Measurements from ENCODE around the gene ACTMAP.

ACTMAP gene

DNA sequence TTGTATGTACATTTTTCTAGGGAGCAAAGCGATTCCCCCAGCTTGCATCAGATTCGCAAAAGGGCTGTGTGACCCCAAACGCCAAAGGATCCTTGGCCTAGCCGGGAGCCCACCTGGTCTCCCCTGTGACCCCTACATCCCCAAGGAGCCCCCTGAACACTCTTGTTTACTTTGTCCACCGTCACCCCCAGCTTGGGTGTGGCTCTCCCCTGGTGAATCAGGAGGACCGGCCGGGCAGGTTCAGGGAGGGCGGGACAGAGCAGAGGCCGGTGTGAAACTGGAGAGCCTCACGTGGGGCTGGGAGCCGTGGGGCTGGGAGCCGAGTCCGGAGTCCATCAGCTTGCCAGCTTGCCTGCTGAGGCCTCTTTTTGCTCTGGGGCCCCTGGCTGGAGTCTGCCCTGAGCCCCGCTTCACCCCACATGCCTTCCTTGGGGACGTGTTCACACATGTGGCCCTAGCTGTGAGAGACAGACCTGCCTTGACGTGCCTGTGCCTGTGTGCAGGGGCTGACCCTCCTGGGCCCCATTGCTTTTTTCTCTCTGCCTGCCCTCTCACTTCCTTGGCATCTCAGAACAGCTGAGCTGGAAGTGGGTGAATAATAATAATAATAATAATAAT, 31.4 kb downstream of the ACTMAP start (continued):
- TF ChIP-seq, protein P1, sequence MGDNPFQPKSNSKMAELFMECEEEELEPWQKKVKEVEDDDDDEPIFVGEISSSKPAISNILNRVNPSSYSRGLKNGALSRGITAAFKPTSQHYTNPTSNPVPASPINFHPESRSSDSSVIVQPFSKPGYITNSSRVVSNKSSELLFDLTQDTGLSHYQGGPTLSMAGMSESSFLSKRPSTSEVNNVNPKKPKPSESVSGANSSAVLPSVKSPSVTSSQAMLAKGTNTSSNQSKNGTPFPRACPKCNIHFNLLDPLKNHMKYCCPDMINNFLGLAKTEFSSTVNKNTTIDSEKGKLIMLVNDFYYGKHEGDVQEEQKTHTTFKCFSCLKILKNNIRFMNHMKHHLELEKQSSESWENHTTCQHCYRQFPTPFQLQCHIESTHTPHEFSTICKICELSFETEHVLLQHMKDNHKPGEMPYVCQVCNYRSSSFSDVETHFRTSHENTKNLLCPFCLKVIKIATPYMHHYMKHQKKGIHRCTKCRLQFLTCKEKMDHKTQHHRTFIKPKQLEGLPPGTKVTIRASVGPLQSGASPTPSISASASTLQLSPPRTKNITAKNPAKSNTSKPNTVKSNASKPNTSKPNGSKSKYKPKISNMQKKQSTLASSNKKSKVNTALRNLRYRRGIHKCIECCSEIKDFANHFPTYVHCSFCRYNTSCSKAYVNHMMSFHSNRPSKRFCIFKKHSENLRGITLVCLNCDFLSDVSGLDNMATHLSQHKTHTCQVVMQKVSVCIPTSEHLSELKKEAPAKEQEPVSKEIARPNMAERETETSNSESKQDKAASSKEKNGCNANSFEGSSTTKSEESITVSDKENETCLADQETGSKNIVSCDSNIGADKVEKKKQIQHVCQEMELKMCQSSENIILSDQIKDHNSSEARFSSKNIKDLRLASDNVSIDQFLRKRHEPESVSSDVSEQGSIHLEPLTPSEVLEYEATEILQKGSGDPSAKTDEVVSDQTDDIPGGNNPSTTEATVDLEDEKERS (tag by site-specific recombination; IDR thresholded peaks at IDR 0.05) = peak; percentile 50; the same call in 1 of the 2 replicates
- TF ChIP-seq, protein P2, sequence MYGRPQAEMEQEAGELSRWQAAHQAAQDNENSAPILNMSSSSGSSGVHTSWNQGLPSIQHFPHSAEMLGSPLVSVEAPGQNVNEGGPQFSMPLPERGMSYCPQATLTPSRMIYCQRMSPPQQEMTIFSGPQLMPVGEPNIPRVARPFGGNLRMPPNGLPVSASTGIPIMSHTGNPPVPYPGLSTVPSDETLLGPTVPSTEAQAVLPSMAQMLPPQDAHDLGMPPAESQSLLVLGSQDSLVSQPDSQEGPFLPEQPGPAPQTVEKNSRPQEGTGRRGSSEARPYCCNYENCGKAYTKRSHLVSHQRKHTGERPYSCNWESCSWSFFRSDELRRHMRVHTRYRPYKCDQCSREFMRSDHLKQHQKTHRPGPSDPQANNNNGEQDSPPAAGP (tag by site-specific recombination; IDR thresholded peaks at IDR 0.05) = peak; percentile 84; the same call in 1 of the 2 replicates
- TF ChIP-seq ZNF654 (tag by site-specific recombination; IDR thresholded peaks at IDR 0.05; ENCODE audit: low read depth) = no peak
- no peak for TF ChIP-seq ZNF473 (tag by site-specific recombination; IDR thresholded peaks at IDR 0.05)
- no peak for TF ChIP-seq RBAK (tag by site-specific recombination; IDR thresholded peaks at IDR 0.05)
- 0 out of 2 replicates have a peak, but pooled peaks have one; percentile 9 for TF ChIP-seq ZBTB8A (tag by site-specific recombination; IDR thresholded peaks at IDR 0.05)
- 0 out of 2 replicates have a peak, but pooled peaks have one; percentile 8 for TF ChIP-seq ZNF777 (tag by site-specific recombination; IDR thresholded peaks at IDR 0.05; ENCODE audit: borderline replicate concordance)
- no peak for TF ChIP-seq ZNF221 (tag by site-specific recombination; IDR thresholded peaks at IDR 0.05; ENCODE audit: borderline replicate concordance)
- TF ChIP-seq EGR2 (tag by site-specific recombination; IDR thresholded peaks at IDR 0.05; ENCODE audit: low read depth) = no peak

DNA sequence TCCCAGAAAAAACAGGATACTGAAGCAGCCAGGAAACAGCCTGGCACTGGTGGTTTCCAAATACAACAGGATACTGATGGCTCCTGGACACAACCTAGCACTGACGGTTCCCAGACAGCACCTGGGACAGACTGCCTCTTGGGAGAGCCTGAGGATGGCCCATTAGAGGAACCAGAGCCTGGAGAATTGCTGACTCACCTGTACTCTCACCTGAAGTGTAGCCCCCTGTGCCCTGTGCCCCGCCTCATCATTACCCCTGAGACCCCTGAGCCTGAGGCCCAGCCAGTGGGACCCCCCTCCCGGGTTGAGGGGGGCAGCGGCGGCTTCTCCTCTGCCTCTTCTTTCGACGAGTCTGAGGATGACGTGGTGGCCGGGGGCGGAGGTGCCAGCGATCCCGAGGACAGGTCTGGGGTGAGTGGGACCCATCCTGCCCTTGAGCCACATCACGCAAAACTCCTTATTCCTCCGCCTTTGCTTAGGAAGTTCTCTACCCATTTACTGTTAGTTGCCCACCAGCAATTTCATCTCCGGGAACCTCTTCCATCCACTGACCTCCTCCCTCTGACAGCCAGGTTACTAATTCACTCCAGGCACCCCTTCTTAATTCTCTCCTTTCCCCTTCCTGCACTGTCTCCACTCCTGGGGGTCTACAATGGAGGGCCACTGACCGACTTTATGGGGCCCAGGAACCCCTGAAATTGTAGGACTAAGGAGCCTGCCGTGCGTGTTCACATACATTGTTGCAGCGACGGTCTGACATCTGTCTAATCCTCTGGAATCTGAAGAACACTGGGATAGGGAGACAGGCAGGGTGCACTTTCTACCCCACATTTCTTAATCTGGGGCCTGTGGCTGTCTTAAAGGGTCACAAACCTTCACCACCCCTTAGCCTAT, 32.1 kb downstream of the ACTMAP start:
- peak overlapping the region; percentile 86 for H3K27ac ChIP-seq (ENCODE audit: extremely low read depth, low read depth, low read length)
- no peaks in the 10 kb centered on the region for H3K9me3 ChIP-seq (ENCODE audit: control insufficient read depth, insufficient read depth, low read depth, low read length)
- peak overlapping the region; percentile 60 for H3K4me3 ChIP-seq (ENCODE audit: low read depth, low read length)
- ChIA-PET POLR2A (interaction anchor here (0.6 to 2.4 kb wide), 18 partner anchors 10 to 545 kb away, joined by 3 to 49 read pairs (median 6); partner anchors contain the start of genes ACTMAP, HNRNPUL1, NUMBL and RAB4B), CTCF (interaction anchor here (0.6 to 1.4 kb wide), 4 partner anchors 24 to 148 kb away, joined by 3 to 9 read pairs (median 4); no protein-coding TSS in a partner anchor)
- H3K36me3 ChIP-seq (ENCODE audit: control insufficient read depth in 2 of 2, insufficient read depth in 1 of 2, low read length in 2 of 2) = peaks cover 16 to 44% of the 10 kb centered on the region in 2 experiments
- peaks cover 47% of the 10 kb centered on the region for H3K4me1 ChIP-seq (ENCODE audit: control insufficient read depth, insufficient read depth, low read length)
- TF ChIP-seq SCRT1 (tag by site-specific recombination; IDR thresholded peaks at IDR 0.05; ENCODE audit: borderline replicate concordance) (no peak), ZNF514 (tag by site-specific recombination; IDR thresholded peaks at IDR 0.05) (no peak), ZBTB8A (tag by site-specific recombination; IDR thresholded peaks at IDR 0.05) (no peak), ZNF184 (tag by site-specific recombination; IDR thresholded peaks at IDR 0.05) (no peak), ZNF211 (tag by site-specific recombination; IDR thresholded peaks at IDR 0.05; ENCODE audit: low read depth) (no peak), ZNF202 (tag by site-specific recombination; IDR thresholded peaks at IDR 0.05; ENCODE audit: borderline replicate concordance) (no peak), ZNF555 (tag by site-specific recombination; conservative IDR thresholded peaks at IDR 0.05) (no peak), BCL11A (tag by site-specific recombination; IDR thresholded peaks at IDR 0.05; ENCODE audit: low read depth) (no peak), ZNF114 (tag by site-specific recombination; IDR thresholded peaks at IDR 0.05) (no peak), ZNF776 (tag by site-specific recombination; IDR thresholded peaks at IDR 0.05; ENCODE audit: borderline replicate concordance) (no peak)
- TF ChIP-seq, protein P3, sequence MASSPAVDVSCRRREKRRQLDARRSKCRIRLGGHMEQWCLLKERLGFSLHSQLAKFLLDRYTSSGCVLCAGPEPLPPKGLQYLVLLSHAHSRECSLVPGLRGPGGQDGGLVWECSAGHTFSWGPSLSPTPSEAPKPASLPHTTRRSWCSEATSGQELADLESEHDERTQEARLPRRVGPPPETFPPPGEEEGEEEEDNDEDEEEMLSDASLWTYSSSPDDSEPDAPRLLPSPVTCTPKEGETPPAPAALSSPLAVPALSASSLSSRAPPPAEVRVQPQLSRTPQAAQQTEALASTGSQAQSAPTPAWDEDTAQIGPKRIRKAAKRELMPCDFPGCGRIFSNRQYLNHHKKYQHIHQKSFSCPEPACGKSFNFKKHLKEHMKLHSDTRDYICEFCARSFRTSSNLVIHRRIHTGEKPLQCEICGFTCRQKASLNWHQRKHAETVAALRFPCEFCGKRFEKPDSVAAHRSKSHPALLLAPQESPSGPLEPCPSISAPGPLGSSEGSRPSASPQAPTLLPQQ (tag by site-specific recombination; IDR thresholded peaks at IDR 0.05) = peak; percentile 83
- TF ChIP-seq, protein P4, sequence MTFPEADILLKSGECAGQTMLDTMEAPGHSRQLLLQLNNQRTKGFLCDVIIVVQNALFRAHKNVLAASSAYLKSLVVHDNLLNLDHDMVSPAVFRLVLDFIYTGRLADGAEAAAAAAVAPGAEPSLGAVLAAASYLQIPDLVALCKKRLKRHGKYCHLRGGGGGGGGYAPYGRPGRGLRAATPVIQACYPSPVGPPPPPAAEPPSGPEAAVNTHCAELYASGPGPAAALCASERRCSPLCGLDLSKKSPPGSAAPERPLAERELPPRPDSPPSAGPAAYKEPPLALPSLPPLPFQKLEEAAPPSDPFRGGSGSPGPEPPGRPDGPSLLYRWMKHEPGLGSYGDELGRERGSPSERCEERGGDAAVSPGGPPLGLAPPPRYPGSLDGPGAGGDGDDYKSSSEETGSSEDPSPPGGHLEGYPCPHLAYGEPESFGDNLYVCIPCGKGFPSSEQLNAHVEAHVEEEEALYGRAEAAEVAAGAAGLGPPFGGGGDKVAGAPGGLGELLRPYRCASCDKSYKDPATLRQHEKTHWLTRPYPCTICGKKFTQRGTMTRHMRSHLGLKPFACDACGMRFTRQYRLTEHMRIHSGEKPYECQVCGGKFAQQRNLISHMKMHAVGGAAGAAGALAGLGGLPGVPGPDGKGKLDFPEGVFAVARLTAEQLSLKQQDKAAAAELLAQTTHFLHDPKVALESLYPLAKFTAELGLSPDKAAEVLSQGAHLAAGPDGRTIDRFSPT (tag by site-specific recombination; IDR thresholded peaks at IDR 0.05) = peak; percentile 65; the same call in 1 of the 2 replicates
- TF ChIP-seq, protein P5, sequence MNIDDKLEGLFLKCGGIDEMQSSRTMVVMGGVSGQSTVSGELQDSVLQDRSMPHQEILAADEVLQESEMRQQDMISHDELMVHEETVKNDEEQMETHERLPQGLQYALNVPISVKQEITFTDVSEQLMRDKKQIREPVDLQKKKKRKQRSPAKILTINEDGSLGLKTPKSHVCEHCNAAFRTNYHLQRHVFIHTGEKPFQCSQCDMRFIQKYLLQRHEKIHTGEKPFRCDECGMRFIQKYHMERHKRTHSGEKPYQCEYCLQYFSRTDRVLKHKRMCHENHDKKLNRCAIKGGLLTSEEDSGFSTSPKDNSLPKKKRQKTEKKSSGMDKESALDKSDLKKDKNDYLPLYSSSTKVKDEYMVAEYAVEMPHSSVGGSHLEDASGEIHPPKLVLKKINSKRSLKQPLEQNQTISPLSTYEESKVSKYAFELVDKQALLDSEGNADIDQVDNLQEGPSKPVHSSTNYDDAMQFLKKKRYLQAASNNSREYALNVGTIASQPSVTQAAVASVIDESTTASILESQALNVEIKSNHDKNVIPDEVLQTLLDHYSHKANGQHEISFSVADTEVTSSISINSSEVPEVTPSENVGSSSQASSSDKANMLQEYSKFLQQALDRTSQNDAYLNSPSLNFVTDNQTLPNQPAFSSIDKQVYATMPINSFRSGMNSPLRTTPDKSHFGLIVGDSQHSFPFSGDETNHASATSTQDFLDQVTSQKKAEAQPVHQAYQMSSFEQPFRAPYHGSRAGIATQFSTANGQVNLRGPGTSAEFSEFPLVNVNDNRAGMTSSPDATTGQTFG (tag by site-specific recombination; IDR thresholded peaks at IDR 0.05; ENCODE audit: borderline replicate concordance) = 0 out of 2 replicates have a peak, but pooled peaks have one; percentile 11
